B cell (primary cell): ENCODE results near the gene TAF8. TPM values are rescaled to one million over a fixed set of nuclear protein-coding genes. Genes with fewer than 3 reads are reported as not detected.

ENCODE experiments used
- ATAC-seq: fragments of 200-7000 bp; cut with Tn5 transposase; one replicate; pipeline ENCODE4 v1.10.0; 2021; ENCODE audit warnings: low read depth, mild to moderate bottlenecking, moderate number of reproducible peaks, moderate library complexity
- CTCF ChIA-PET: fragments of 350-600 bp; sonication (Branson Sonifier 250); formaldehyde crosslinking; loops from one replicate; lab custom pipeline; 2021; ENCODE audit warnings: antibody characterized with exemption, inconsistent platforms; lab: Charles Lee
- POLR2A ChIA-PET: fragments of 350-600 bp; sonication (Branson Sonifier 250); formaldehyde crosslinking; loops from one replicate; lab custom pipeline; 2021; ENCODE audit warnings: antibody characterized with exemption; lab: Charles Lee
- DNase-seq: peaks from one replicate; pipeline ENCODE4 v3.0.0; 2013
- H2AFZ ChIP-seq: 2 replicates; pipeline ENCODE4 v1.6.1; 2012; ENCODE audit warnings: mild to moderate bottlenecking, low read depth, low read length; ENCODE audit not compliant: insufficient read depth, poor library complexity, severe bottlenecking
- H3K27ac ChIP-seq, 2 donors: 1 replicate in 1 of 2; 2 replicates in 1 of 2; pipeline ENCODE4 v1.5.1; 2012 to 2013; ENCODE audit warnings: low read length in 2 of 2, mild to moderate bottlenecking in 2 of 2, moderate library complexity in 1 of 2
- H3K27me3 ChIP-seq, 4 experiments: fragments of 200-600 bp in 1 of 4; sonication (generic) in 1 of 4; replicated peaks in 1 of 4; 1 replicate in 2 of 4; 2 replicates in 2 of 4; pipeline versions ENCODE4 v1.6.1 to v1.7.0; 2013 to 2016; ENCODE audit warnings: low read length in 3 of 4, mild to moderate bottlenecking in 2 of 4, mixed read lengths in 1 of 4, moderate library complexity in 1 of 4; ENCODE audit not compliant: insufficient read depth in 4 of 4, control insufficient read depth in 3 of 4; ENCODE audit errors: control extremely low read depth in 1 of 4
- H3K36me3 ChIP-seq, 2 experiments: replicated peaks in 1 of 2; 1 replicate in 1 of 2; 2 replicates in 1 of 2; pipeline versions ENCODE4 v1.6.1 to v1.7.1; 2013; ENCODE audit warnings: low read length in 1 of 2; ENCODE audit not compliant: insufficient read depth in 2 of 2, control insufficient read depth in 1 of 2; ENCODE audit errors: control extremely low read depth in 1 of 2, extremely low read depth in 1 of 2
- H3K4me1 ChIP-seq, 2 donors: fragments of 200-600 bp in 1 of 2; sonication (generic) in 1 of 2; 1 replicate in 1 of 2; 2 replicates in 1 of 2; pipeline versions ENCODE4 v1.5.1 to v1.6.1; 2013 to 2017; ENCODE audit warnings: low read length in 2 of 2; ENCODE audit not compliant: control insufficient read depth in 2 of 2, insufficient read depth in 2 of 2
- H3K4me2 ChIP-seq: replicated peaks from 2 replicates; pipeline ENCODE3; 2012; ENCODE audit warnings: mild to moderate bottlenecking, low read depth, low read length; ENCODE audit not compliant: poor library complexity, severe bottlenecking
- H3K4me3 ChIP-seq, 5 experiments: fragments of 200-600 bp in 1 of 5; sonication (generic) in 1 of 5; 1 replicate in 3 of 5; 2 replicates in 2 of 5; pipeline versions ENCODE4 v1.5.1 to v1.7.0; 2011 to 2016; ENCODE audit warnings: low read length in 4 of 5, mild to moderate bottlenecking in 4 of 5, low read depth in 2 of 5, control low read depth in 1 of 5, moderate library complexity in 1 of 5; ENCODE audit not compliant: insufficient read depth in 1 of 5; ENCODE audit errors: control extremely low read depth in 1 of 5, extremely low read depth in 1 of 5
- H3K79me2 ChIP-seq: fragments of 200-600 bp; sonication (generic); one replicate; pipeline ENCODE4 v1.6.0; 2016; ENCODE audit warnings: low read length; ENCODE audit not compliant: control insufficient read depth, insufficient read depth
- H3K9ac ChIP-seq: fragments of 200-600 bp; sonication (generic); 2 replicates; pipeline ENCODE4 v1.6.1; 2017; ENCODE audit warnings: mild to moderate bottlenecking, low read length, moderate library complexity
- H3K9me3 ChIP-seq, 3 donors: one replicate each; pipeline versions ENCODE4 v1.6.1 to v1.7.1; 2013; ENCODE audit warnings: low read length in 2 of 3; ENCODE audit not compliant: control insufficient read depth in 2 of 3, insufficient read depth in 1 of 3; ENCODE audit errors: control extremely low read depth in 1 of 3
- H4K20me1 ChIP-seq: 2 replicates; pipeline ENCODE4 v1.6.0; 2012; ENCODE audit warnings: mild to moderate bottlenecking, low read length; ENCODE audit not compliant: insufficient read depth, control insufficient read depth, poor library complexity, severe bottlenecking
- H3K27ac Mint-ChIP-seq: one replicate; pipeline ENCODE4 v1.8.0; 2021; ENCODE audit warnings: mixed read lengths
- H3K27me3 Mint-ChIP-seq: one replicate; pipeline ENCODE4 v1.8.0; 2021; ENCODE audit warnings: mixed read lengths
- H3K4me1 Mint-ChIP-seq: one replicate; pipeline ENCODE4 v1.8.0; 2021; ENCODE audit warnings: mixed read lengths
- H3K4me3 Mint-ChIP-seq: one replicate; pipeline ENCODE4 v1.8.0; 2021; ENCODE audit warnings: mixed read lengths
- H3K9me3 Mint-ChIP-seq: one replicate; pipeline ENCODE4 v1.8.0; 2022; ENCODE audit warnings: mixed read lengths; ENCODE audit not compliant: insufficient read depth
- EZH2 ChIP-seq: IDR thresholded peaks from 2 replicates; pipeline ENCODE4 v1.6.1; 2012; ENCODE audit warnings: borderline replicate concordance, low read depth, mild to moderate bottlenecking, moderate library complexity, low read length; ENCODE audit not compliant: insufficient read depth, poor library complexity, severe bottlenecking
- WGBS: methylation state at CpG from one replicate; pipeline ENCODE4 v1.1.5; 2013; ENCODE audit warnings: missing lambda C conversion rate; ENCODE audit not compliant: insufficient coverage; 5-methylcytosine and 5-hydroxymethylcytosine counted together
- intact Hi-C: fragments of 100-400 bp; cut with micrococcal nuclease; formaldehyde crosslinking; loops from one replicate; pipeline ENCODE4 v1.10.0; 2022
- polyA plus RNA-seq: library from polyadenylated mRNA; depleted of rRNA; stranded (reverse); fragments of >200 nt; gene quantifications from 2 replicates; pipeline ENCODE4 v1.2.3, GENCODE V29; 2012
- total RNA-seq, 2 donors: library from RNA; stranded (reverse); fragments of 120-200 nt in 1 of 2; gene quantifications; 1 replicate in 1 of 2; 2 replicates in 1 of 2; pipeline versions ENCODE4 v1.2.3 to v1.2.4, GENCODE V29; 2013 to 2022
- TF ChIP-seq, protein P1 (sequence below): fragments of 200-600 bp; IDR thresholded peaks from one replicate; pipeline ENCODE4 v1.8.0; 2022; ENCODE audit warnings: antibody characterized with exemption, mild to moderate bottlenecking

TAF8 gene
- total and polyA plus RNA-seq, 2 donors (not counting 1 experiment from before 2014, with no cell fraction given): 30.6 to 67.0 TPM

DNA sequence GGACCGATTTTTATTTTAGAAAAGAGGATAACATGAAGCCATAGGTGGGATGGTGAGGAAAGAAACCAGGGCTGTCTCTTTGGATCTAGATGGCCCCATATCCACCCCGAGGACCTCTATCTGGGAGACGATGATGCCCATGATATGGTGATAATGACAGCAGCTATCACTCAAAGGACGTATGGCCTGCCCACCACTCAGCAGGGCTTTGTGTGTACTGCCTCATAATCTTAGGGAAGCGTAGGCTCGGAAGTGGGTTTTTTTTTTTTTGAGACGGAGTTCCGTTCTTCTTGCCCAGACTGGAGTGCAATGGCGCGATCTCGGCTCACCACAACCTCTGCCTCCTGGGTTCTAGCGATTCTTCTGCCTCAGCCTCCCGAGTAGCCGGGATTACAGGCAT, 8.2 kb upstream of the TAF8 start:
- ATAC-seq: no peak
- Histone ChIP-seq H3K27me3 (no peaks in the 10 kb centered on the region), H3K9ac (no peak overlapping the region), H3K4me2 (peak overlapping the region; percentile 21), H3K36me3 (peaks cover 0 to 36% of the 10 kb centered on the region in 2 experiments), H3K4me3 (no peak overlapping the region), H3K79me2 (peaks cover 97% of the 10 kb centered on the region), H3K9me3 (no peaks in the 10 kb centered on the region), H2AFZ (no peak overlapping the region), H4K20me1 (peaks cover 79% of the 10 kb centered on the region), H3K4me1 (peaks cover 67 to 79% of the 10 kb centered on the region in 2 donors), H3K27ac (no peak overlapping the region)
- H3K9me3 Mint-ChIP-seq: no peaks in the 10 kb centered on the region
- intact Hi-C loops: no loop called here
- no peaks in the 10 kb centered on the region for H3K27me3 Mint-ChIP-seq
- 89% methylated on average over 11 of the region's 14 CpGs for WGBS
- TF ChIP-seq EZH2: no peak
- TF ChIP-seq, protein P1, sequence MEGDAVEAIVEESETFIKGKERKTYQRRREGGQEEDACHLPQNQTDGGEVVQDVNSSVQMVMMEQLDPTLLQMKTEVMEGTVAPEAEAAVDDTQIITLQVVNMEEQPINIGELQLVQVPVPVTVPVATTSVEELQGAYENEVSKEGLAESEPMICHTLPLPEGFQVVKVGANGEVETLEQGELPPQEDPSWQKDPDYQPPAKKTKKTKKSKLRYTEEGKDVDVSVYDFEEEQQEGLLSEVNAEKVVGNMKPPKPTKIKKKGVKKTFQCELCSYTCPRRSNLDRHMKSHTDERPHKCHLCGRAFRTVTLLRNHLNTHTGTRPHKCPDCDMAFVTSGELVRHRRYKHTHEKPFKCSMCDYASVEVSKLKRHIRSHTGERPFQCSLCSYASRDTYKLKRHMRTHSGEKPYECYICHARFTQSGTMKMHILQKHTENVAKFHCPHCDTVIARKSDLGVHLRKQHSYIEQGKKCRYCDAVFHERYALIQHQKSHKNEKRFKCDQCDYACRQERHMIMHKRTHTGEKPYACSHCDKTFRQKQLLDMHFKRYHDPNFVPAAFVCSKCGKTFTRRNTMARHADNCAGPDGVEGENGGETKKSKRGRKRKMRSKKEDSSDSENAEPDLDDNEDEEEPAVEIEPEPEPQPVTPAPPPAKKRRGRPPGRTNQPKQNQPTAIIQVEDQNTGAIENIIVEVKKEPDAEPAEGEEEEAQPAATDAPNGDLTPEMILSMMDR: no peak
- H3K4me3 Mint-ChIP-seq: peak overlapping the region; percentile 29
- CTCF ChIA-PET: interaction anchor here (0.7 to 15.3 kb wide), 15 partner anchors 8 to 308 kb away, joined by 3 to 263 read pairs (median 4); partner anchors contain the start of genes BYSL, CCND3, MED20 and PRICKLE4
- DNase-seq: no peak
- H3K27ac Mint-ChIP-seq: peak overlapping the region; percentile 65
- POLR2A ChIA-PET: interaction anchor here (0.6 kb wide), 2 partner anchors 15 to 144 kb away, joined by 5 to 7 read pairs; no protein-coding TSS in a partner anchor
- peaks cover 73% of the 10 kb centered on the region for H3K4me1 Mint-ChIP-seq

DNA sequence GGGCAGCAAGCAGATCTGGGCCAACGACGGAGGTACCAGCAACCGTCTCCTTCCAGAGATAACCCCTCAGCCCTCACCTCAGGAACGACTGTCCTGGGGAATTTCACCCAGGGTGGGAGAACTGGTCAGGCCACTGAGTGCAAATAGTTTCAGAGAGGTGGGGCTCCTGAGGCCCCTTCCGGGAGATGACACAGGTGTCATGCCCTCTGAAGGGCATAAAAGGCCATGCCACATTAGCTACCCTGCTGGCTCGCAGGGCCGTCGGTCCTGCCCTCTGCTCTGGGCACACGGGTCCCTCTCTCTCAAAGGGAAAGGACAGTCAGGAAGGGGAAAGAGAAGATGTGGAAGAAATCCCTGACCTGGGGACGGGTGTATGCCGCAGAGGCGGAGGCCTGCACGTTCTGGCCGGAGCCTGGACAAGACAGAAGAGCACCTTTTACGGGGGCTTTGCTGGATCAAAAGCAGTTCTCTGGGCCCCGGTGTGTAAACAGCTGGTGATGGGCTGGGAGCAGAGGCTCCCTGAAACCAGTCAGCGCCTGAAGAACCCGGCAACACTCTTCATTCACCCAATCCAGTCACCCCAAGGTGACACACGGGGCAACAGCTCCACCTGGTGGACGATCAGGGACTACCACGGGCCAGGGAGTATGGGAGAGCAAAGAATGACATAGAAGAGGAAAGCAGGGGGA, 6.4 kb upstream of the TAF8 start:
- peaks cover 66% of the 10 kb centered on the region for H4K20me1 ChIP-seq
- no peaks in the 10 kb centered on the region for H3K27me3 Mint-ChIP-seq
- peak overlapping the region; percentile 69 for H3K4me3 Mint-ChIP-seq
- intact Hi-C loops: loop anchor here (1.0 to 2.0 kb wide), 9 partner anchors 22 to 264 kb away; partner anchors contain the start of genes BYSL, CCND3, MED20 and PRICKLE4
- ChIA-PET POLR2A (interaction anchor here (0.6 to 1.6 kb wide), 5 partner anchors 14 to 321 kb away, joined by 3 to 4 read pairs (median 4); partner anchors contain the start of gene TOMM6), CTCF (interaction anchor here (0.7 to 15.3 kb wide), 47 partner anchors 9 to 442 kb away, joined by 3 to 263 read pairs (median 4); partner anchors contain the start of genes BYSL, CCND3, FRS3 and MED20)
- no peaks in the 10 kb centered on the region for H3K9me3 ChIP-seq
- H3K4me1 Mint-ChIP-seq: peaks cover 82% of the 10 kb centered on the region
- DNase-seq: peak; percentile 87
- H3K36me3 ChIP-seq: peaks cover 0 to 33% of the 10 kb centered on the region in 2 experiments
- H3K27ac ChIP-seq: peak overlapping the region; percentile 26 to 56
- peaks cover 67 to 80% of the 10 kb centered on the region in 2 donors for H3K4me1 ChIP-seq
- H3K79me2 ChIP-seq: peaks cover 97% of the 10 kb centered on the region
- TF ChIP-seq, protein P1: peak; percentile 89
- TF ChIP-seq EZH2: no peak
- H3K9ac ChIP-seq: no peak overlapping the region
- WGBS: 63% methylated on average over 12 of the region's 21 CpGs
- no peaks in the 10 kb centered on the region for H3K9me3 Mint-ChIP-seq
- H3K27me3 ChIP-seq: no peaks in the 10 kb centered on the region
- peak overlapping the region; percentile 63 for H3K4me2 ChIP-seq
- H2AFZ ChIP-seq: no peak overlapping the region
- H3K4me3 ChIP-seq: peak overlapping the region in 1 of 5 experiments; percentile 23
- peak overlapping the region; percentile 88 for H3K27ac Mint-ChIP-seq
- peak; percentile 32 for ATAC-seq
